HG03442 (cell line): ENCODE measurements around the gene C17orf113.

Source experiments
- ATAC-seq: cut with Tn5 transposase; IDR thresholded peaks from one replicate; pipeline ENCODE4 v1.9.1; 2021; ENCODE audit warnings: mild to moderate bottlenecking, moderate library complexity; ENCODE audit not compliant: unreplicated experiment

The C17orf113 gene

DNA sequence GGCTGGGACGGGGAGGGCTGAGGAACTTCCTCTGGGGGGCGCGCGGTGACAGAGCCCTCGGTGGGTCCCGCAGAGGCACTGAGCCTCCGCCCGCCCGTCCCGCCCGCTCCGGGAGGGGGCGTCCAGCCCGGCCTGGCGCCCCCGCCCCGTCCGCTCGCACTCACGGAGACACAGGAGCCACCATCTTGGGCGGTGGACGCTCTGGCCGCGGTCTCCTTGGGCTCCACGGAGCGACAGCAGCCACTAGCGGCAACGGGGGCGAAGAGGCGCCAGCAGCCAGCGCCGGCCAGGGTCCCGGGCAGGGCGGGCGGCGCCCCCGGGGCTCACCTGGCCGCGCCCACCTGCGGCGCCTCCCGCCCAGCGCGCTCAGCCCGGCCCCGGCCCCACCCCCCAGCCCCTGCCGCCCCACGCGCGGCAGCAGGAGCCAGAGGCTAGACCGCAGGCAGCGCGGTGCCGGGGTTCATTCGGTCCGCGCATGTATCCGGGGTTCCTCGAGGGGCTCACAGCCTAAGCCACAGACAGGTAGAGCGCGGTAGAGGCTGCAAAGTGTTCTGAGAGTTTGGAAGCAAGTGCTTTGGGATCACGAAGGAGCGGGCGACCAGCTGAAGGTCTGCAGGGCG lies at the start of gene C17orf113:
Gene C17orf113 (minus strand): TSS at position 209 of the 620 bp plus-strand sequence. CDS start 7,225 bp downstream, outside the sequence.
- no peak for ATAC-seq

DNA sequence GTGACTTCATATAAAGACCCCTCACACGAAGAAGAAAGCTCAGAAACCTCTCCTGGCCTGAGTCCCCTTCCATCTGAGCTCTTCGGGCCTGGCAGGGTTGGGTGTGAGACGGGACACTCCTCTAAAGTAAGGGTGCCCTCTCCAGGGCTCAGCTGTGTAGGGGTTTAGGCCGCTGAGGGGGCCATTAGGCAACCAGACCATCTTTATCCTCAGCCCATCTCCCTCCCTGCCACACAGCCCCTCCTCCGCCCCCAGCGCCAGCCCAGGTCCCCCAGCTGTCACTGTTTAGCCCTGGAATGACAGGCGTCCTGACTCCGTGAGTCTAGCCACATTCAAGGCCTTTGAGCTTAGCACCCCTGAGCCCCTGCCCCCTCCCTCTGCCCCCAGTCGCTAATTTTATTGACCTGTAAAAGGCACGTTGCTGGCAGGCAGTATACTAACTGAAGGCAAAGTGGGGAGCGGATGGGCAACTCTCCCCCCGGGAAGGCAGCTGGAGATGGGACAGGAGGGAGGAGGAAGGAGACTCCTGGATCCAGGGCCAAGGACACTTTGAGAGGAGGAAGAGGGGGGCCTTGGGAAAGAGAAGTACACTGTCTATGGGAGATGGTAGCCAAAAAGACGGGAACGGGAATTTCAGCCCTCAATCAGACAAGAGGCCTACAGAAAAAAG lies 48.5 kb upstream of the C17orf113 start:
- ATAC-seq, result no peak

GRCh38 chr17:42097691-42098631 lies 47.6 kb upstream of the C17orf113 start, which contains the start of gene ZNF385C:
ZNF385C (minus strand) TSS chr17:42098473; CDS start chr17:42063056, 35,417 bp downstream.
- ATAC-seq, result no peak

DNA sequence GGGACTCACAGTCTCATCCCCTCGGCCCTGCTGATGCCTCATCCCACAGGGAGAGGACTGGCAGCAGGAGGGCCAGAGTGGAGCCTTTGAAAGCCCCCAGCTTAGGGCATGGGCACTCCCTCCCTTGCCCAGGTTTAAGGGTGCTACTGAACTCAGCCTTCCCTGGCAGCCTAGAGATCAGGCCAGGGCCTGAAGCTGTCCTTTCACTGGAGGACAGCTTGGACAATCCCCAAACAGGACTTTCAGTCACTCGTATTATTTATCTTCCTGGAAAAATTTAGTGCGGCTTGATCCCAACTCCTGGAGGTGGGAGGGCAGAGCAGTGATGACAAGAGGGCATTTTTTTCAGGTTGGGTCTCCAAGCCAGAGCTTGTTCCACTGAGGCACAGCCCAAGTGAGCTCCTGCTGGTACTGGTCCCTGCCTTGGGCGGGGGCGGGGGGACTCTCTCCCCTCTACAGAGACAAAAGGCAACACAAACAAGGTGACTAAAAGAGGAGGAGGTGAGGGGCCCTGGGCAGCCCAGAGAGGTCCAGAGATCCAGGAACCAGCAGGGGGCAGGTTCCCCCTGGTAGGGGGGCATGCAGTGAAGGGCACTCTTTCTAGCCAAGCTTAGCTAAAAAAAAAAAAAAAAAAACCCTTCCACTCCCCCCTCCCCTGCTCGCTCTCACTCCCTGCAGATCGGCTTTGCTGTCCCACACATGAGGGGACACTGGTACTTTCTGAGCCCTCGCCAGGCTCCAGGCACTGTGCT lies 46.1 kb upstream of the C17orf113 start:
- ATAC-seq, result no peak

GRCh38 chr17:42094375-42095069 lies 44.1 kb upstream of the C17orf113 start:
- ATAC-seq, result no peak

DNA sequence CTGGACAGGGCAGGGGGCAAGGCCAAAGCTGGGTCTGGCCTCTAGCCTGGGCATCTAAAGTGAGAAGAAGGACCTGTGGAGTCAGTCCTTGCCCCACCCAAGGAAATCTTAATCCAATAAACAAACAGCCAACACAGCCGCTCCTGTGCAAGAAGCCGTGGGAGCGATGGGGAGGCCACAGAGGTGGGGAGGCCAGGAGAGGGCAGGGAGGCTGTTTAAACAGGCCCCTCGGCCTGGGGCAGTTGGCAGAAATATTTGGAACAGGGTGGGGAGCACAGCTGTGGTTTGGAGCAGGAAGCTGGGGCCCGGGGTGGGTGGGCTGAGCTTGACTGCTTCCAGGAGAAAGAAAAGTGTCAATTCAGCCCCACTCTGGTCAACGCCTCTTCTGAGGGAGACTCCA lies 42.5 kb upstream of the C17orf113 start:
- no peak for ATAC-seq

DNA sequence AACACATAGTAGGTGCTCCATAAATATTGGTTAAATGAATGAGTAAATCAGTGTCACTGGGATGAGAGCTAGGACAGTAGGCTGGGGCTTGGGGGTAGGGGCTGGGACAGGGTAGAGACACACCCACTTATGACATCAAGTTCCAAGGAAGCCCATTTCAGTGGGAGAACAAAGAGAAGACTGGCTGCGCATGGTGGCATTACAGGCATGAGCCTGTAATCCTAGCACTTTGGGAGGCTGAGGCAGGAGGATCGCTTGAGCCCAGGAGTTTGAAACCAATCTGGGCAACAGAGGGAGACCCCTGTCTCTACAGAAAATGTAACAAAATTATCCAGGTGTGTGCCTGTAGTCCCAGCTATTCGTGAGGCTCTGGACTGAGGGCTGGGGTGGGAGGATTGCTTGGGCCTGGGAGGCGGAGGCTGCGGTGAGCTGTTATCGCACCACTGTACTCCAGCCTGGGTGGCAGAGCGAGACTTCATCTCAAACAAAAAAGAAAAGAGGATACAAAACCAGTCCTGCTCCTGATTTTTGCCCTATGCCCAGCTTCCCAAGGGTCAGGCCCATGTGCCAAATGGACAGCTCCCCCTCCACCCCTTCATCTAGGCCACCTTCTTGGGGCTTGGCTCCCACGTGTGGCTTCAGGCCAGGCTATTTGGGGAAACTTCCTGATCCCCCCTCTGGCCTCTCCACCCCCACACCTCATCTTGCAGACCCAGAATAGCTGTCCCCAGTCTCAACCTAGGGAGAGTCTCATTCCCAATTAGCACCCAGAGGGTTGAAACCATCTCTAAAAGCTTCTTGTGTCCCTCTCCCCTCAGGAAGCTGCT lies 40.8 kb upstream of the C17orf113 start:
- ATAC-seq, result no peak

DNA sequence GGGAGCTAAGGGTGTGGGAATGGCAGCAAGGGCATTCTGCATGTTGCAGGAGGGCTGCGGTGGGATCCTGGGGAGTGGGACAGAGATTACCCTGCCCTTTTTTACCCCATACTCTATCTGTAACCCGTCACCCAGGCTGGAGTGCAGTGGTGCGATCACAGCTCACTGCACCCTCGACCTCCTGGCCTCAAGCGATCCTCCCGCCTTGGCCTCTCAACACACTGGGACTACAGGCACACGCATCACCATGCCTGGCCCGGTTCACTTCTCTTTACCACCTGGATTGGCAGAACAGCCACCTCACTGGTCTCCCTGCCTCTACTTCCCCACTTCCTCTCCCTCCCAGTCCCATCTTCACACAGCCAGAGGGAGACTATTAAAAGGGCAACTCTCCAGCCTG lies 38.3 kb upstream of the C17orf113 start:
- no peak for ATAC-seq

DNA sequence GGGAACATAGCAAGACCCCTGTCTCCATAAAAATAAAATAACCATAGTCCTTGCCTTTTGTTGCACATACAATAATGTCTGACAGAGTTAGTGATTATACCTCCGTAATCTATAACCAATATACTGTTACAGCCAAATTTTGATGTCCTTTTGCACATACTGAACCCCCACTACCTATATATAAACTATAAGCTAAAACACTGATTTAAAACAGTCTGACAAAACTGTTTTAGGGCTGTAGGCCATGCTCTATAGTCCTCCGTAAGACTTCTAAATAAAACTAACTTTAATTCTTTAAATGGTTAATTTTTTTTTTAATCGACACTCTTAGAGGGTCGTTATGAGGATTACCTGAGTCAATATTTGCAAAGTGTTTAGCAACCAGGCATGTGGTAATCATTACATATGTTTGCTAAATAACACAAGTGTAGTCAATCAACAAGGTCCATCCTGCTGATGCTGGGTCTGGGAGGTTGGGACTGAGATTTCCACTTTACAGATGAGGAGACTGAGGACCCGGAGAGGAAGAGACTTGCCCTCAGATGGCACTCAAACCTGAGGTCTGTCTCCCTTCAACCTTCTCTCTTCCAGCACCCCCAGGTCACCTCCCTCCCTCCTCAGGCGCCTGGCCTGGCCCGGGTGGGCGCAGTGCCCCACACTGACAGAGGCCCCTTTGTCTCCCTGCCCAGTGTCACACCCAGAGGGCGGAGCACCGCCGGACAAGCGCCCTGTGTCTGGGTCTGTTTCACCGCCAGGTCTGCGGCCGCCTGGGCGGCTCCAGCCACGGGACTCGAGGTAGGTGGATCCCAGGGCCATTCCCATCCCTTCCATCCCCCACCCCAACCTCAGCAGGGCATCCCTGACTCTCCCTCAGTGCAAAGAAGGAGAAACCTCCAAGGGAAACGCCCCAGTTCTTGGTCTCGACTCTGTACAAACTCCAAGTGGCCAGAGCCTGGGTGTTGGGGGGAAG lies 37.6 kb upstream of the C17orf113 start:
- ATAC-seq, result no peak

DNA sequence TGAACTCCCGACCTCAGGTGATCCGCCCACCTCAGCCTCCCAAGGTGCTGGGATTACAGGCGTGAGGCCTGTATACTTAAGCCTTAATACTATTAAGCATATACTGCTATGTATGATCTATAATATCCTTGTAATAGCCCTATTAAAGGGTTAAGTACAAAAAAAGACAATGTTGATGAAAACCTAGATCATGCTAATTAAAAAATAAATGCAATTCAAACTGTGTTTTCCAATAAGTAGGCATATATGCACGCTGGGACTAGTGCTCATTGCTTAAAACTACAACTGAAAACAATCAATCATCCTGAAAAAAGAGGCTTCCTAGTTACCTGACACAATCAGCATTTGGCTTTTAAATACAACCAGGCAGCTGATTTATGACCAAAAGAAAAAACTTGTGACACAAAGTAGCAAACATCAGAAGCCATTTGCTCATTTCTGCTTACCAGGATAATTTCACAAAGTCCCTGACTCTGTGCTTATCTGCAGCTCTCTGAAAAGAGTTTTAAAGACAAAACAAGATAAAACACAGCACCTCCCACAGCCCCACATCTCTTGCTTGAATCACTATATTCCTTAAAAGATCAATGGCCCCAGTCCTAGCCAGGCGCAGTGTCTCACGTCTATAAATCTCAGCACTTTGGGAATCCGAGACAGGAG lies 36.8 kb upstream of the C17orf113 start:
- ATAC-seq, result no peak

GRCh38 chr17:42081516-42082129 lies 31.2 kb upstream of the C17orf113 start:
- no peak for ATAC-seq

DNA sequence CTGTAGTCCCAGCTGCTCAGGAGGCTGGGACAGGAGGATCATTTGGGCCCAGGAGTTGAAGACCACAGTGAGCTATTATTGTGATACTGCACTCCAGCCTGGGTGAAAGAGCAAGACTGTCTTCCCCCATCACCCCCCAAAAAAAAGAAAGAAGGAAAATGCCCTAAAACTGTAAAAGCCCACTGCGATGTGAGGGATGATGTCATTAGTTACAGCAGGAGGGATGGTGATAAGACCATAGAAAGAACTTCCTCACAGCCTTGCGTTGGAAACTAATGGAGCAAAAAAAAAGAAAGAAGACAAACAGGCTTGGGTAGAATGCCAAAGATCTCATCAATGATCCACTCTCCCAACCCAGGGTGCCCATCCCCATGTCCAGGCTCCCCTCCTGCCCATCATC lies 29.1 kb upstream of the C17orf113 start:
- ATAC-seq, result no peak

GRCh38 chr17:42078396-42079043 lies 28.1 kb upstream of the C17orf113 start:
- no peak for ATAC-seq

- no peak for ATAC-seq
Observed at GRCh38 chr17:42077755-42078154, 27.4 kb upstream of the C17orf113 start.

DNA sequence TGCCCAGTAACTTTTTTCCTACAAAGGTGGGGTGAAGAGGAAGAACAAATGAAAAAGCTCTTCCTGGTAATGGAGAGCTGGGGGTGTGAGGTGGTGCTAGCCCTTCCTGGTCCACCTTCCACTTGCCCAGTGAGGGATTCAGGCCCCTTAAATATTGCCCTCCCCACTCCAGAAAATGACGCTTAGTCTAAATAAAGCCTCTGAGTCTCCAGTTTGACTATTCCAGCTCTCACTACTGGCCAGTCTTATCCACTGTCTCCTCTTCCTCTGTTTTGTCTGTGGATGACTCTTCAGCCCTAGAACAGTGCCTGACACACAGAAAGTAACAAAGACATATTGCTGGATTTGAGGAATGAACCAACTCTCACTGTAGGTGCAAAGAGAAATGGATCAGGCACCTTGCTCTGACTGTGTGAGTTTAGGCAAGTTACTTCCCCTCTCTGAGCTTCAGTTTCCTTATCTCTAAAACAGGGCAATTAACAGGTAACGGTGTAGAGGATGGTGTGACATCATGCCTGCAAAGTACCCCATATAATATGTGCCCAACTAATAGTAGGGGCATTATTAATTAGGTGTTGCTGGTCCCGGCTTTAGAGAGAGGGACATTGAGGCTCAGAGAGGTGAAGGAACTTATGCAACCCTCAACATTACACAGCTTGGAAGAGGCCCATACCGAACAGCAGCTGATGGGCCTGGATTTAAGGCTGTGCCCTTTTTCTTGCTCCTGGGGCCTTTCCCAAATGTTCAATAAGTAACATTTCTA lies 26.6 kb upstream of the C17orf113 start:
- no peak for ATAC-seq

DNA sequence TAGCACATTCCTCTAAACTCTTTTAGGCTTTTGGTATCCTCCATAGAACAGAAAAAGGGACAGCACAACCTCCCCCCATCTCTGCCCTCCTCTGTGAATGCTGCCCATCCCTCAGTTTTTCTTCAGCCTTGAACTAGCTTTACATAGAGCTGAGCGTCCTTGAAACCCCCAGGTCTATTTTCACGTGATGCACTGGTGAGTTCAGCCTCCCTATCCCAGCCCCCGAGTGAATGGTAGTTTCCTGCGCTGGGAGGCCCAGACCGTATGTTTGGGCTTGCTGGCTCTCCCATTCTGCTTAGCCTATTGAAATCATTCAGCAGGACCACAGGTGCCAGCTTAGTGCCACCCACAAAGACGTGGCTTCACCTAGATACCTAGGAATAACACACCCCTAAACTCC lies 25.4 kb upstream of the C17orf113 start:
- no peak for ATAC-seq
